Measurements from ENCODE around the gene NUP133.

Gene NUP133

DNA sequence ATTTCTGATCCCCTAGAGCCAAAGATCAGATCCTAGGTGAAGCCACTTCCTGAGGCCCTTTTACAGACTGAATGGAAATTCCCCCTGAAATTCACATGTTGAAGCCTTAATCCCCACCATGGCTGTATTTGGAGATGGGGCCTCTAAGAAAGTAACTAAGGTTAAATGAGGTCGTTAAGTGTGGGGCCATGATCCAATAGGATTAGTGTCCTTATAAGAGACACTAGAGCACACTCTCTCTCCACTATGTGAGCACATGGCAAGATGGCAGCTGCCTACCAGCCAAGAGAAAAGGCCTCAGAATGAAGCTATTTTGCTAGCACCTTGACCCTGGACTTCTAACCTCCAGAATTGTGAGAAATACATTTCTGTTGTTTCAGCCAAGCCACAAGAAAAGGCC lies 36.4 kb upstream of the NUP133 start:
- TF ChIP-seq, protein P1, sequence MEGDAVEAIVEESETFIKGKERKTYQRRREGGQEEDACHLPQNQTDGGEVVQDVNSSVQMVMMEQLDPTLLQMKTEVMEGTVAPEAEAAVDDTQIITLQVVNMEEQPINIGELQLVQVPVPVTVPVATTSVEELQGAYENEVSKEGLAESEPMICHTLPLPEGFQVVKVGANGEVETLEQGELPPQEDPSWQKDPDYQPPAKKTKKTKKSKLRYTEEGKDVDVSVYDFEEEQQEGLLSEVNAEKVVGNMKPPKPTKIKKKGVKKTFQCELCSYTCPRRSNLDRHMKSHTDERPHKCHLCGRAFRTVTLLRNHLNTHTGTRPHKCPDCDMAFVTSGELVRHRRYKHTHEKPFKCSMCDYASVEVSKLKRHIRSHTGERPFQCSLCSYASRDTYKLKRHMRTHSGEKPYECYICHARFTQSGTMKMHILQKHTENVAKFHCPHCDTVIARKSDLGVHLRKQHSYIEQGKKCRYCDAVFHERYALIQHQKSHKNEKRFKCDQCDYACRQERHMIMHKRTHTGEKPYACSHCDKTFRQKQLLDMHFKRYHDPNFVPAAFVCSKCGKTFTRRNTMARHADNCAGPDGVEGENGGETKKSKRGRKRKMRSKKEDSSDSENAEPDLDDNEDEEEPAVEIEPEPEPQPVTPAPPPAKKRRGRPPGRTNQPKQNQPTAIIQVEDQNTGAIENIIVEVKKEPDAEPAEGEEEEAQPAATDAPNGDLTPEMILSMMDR (IDR thresholded peaks at IDR 0.05) = no peak

DNA sequence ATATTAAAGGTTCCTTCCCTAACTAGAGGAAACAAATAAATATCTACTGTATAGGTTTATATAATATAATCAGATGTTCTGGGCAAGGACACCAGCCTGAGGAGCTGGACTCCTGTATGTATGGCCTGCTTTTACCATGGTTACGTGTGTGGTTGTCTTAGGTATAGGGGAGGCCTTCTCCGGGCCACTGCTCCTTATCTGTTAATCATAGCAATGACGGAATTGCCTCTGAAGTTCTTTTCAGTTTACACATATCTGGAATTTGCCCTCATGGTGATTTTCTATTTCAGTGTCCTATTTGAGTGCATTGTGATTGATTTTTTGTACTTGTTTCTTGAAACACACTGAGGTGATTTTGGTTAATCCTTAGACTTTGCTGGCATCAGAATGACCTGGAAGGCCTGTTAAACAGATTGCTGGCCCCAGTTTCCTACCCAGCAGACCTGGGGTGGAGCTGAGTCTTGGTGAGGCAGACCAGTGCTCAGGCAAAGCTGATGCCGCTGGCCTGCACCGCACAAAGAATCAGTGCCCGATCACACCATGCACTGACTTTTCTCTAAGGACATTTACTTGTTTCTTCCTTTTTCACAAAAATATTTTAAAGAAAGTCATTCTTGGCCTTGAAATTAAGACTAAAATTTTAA lies 31.8 kb upstream of the NUP133 start:
- TF ChIP-seq, protein P1 (IDR thresholded peaks at IDR 0.05) = no peak

DNA sequence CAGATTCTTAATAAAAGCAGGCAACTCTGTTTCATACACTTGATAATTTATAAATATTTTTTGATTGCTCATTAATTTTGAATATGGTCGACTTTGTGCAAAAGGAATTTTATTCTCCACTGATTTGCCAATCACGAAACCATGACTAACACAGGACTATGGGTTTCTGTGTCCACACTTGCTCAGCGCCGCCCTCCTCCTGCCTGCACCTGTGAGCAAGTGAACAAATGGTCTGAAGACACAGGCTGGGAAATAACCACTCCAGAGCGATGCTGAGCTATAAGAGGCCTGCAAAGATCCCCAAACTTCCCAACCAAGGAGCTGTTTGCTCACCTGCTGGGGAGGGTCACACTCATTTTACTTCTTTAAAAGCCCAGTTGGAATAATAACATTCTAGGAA lies 30.8 kb upstream of the NUP133 start:
- TF ChIP-seq, protein P1 (IDR thresholded peaks at IDR 0.05) = no peak

DNA sequence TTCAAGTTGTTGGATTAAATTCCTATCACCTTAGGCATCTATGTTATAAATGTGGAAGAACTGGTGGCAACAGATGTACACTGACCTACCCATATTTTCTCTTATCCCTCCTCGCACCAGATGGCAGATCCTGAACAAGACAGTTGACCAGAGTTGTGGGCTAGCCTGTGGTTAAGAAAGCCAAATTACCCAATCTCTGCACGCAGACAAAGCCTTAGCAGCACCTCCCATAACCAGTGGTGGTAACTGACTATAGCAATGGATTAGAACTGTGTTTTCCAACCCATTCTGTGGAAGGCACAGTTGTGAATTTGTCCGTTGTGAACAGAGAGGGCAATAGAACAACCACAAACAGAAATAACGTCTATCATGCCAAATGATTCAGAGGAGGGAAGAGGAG lies 29.8 kb upstream of the NUP133 start:
- TF ChIP-seq, protein P1 (IDR thresholded peaks at IDR 0.05) = no peak

DNA sequence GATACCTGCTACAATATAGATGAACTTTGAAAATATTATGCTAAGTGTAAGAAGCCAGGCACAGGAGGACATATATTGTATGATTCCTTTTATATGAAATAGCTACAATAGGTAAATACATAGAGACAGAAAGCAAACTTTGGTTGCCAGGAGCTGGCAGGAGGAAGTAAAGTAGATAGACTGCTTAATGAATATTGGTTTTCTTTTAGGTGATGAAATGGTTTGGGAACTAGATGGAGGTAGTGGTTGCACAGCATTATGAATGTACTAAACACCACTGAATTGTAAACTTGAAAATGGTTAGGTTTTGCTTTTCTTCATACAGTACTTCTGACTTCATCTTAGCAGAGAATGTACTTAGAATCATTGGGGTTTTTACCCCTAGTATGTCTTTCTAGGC lies 28.8 kb upstream of the NUP133 start:
- TF ChIP-seq, protein P1 (IDR thresholded peaks at IDR 0.05) = no peak

DNA sequence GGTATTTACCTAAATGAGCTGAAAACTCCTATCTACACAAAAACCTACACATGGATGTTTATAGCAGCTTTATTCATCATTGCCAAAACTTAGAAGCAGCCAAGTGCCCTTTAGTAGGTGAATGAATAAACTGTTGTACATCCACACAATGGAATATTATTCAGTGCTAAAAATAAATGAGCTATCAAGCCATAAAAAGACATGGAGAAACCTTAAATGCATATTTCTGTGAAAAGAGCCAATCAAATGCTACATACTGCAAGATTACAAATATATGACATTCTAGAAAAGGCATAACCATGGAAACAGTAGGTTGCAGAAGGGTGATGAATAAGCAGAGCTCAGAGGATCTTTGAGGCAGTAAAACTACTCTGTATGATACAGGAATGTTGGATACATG lies 27.1 kb upstream of the NUP133 start:
- TF ChIP-seq, protein P1 (IDR thresholded peaks at IDR 0.05) = no peak

DNA sequence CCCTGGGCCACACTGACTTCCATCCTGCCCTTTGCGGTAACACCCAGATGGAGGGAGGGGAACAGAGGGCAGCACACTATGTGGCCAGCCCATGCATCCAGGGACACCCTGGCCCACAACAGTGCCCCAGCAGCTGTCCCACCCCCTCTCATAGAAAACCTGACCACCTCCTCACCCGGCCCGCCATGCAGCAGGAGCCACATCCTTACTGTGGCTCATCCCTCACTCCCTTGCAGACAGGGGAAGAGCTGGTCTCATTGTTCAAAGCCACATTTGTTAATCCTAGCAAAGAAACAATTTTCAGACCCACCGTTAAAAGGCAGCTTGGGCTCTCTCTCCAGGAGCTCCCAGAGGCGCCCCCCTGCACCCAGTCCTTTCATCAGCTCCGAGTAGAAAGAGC lies 23.2 kb upstream of the NUP133 start:
- TF ChIP-seq, protein P1 (IDR thresholded peaks at IDR 0.05) = no peak

DNA sequence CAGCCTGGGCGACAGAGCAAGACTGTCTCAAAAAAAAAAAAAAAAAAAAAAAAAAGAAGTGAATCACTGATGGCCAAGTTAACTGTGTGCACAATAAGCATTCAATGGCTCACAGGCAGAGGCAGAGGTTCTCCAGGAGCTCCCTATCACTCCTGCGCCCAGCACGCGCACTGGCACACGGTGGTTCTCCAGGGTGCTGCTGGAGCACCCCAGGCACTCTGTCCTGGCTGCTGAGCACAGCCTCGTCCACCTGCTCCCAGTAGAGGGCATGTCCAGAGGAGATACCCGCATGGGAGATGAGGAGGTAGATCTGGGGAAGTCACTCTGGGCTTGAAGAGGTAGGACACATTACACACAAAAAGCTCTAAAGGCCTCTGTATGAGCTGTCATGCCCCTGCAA lies 21.5 kb upstream of the NUP133 start:
- TF ChIP-seq, protein P1 (IDR thresholded peaks at IDR 0.05) = no peak
